Lower lobe of right lung (tissue), 2 donors: Measurements from ENCODE around the gene GNG7. TPM values are rescaled to one million over a fixed set of nuclear protein-coding genes. Genes with fewer than 3 reads are reported as not detected.
"Not testable (repeated sequence)": the region's sequence is repeated elsewhere in the genome, so short reads cannot be mapped to it uniquely, and the experiment has no call there.

Experiments used
- ATAC-seq, 2 donors: fragments of 200-7000 bp; cut with Tn5 transposase; one replicate each; pipeline ENCODE4 v1.9.1; 2020 to 2022; ENCODE audit warnings: mild to moderate bottlenecking in 2 of 2, moderate library complexity in 2 of 2
- DNase-seq: peaks from one replicate; pipeline ENCODE4 v3.0.0-alpha.2; 2020
- H3K27ac ChIP-seq: fragments of 200-600 bp; one replicate; pipeline ENCODE4 v1.8.0; 2022
- H3K27me3 ChIP-seq: fragments of 200-600 bp; one replicate; pipeline ENCODE4 v1.8.0; 2022; ENCODE audit warnings: low read depth
- H3K36me3 ChIP-seq: fragments of 200-600 bp; one replicate; pipeline ENCODE4 v1.8.0; 2022; ENCODE audit warnings: mild to moderate bottlenecking
- H3K4me1 ChIP-seq: fragments of 200-600 bp; one replicate; pipeline ENCODE4 v1.8.0; 2022
- H3K4me3 ChIP-seq: fragments of 200-600 bp; one replicate; pipeline ENCODE4 v1.8.0; 2022; ENCODE audit warnings: mild to moderate bottlenecking
- H3K9me3 ChIP-seq: fragments of 200-600 bp; one replicate; pipeline ENCODE4 v1.8.0; 2022
- intact Hi-C: fragments of 100-400 bp; cut with DNase I; formaldehyde crosslinking; loops from one replicate; pipeline ENCODE4 v1.11.0; 2022
- total RNA-seq: library from RNA; stranded (reverse); fragmentation: NEBNext Ultra II Directional; extraction: Animal tissue kit (Norgen Biotek cat#: 25700); gene quantifications from one replicate; pipeline ENCODE4 v1.2.1, GENCODE V29; 2021
- TF ChIP-seq, protein P1 (sequence below): fragments of 200-600 bp; IDR thresholded peaks from one replicate; pipeline ENCODE4 v1.8.0; 2022; ENCODE audit warnings: antibody characterized with exemption, mild to moderate bottlenecking
- donor health status: DM: no; HTN: yes; CAD: no; lungs with severe emphysema.

The GNG7 gene
- total RNA-seq, 1 donor from 2014 or later, result 6.2 TPM

- ATAC-seq (no peak), DNase-seq (no peak)
- intact Hi-C loops, result no loop called here
- H3K4me3 ChIP-seq, result no peak overlapping the region
- no peaks in the 10 kb centered on the region for H3K36me3 ChIP-seq
- TF ChIP-seq, protein P1, sequence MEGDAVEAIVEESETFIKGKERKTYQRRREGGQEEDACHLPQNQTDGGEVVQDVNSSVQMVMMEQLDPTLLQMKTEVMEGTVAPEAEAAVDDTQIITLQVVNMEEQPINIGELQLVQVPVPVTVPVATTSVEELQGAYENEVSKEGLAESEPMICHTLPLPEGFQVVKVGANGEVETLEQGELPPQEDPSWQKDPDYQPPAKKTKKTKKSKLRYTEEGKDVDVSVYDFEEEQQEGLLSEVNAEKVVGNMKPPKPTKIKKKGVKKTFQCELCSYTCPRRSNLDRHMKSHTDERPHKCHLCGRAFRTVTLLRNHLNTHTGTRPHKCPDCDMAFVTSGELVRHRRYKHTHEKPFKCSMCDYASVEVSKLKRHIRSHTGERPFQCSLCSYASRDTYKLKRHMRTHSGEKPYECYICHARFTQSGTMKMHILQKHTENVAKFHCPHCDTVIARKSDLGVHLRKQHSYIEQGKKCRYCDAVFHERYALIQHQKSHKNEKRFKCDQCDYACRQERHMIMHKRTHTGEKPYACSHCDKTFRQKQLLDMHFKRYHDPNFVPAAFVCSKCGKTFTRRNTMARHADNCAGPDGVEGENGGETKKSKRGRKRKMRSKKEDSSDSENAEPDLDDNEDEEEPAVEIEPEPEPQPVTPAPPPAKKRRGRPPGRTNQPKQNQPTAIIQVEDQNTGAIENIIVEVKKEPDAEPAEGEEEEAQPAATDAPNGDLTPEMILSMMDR, result no peak
- H3K27ac ChIP-seq, result no peak overlapping the region
- H3K27me3 ChIP-seq, result no peaks in the 10 kb centered on the region
- H3K9me3 ChIP-seq, result no peaks in the 10 kb centered on the region
- peaks cover 4% of the 10 kb centered on the region for H3K4me1 ChIP-seq
Measured at GRCh38 chr19:2670217-2670616, 32.3 kb downstream of the GNG7 start.

DNA sequence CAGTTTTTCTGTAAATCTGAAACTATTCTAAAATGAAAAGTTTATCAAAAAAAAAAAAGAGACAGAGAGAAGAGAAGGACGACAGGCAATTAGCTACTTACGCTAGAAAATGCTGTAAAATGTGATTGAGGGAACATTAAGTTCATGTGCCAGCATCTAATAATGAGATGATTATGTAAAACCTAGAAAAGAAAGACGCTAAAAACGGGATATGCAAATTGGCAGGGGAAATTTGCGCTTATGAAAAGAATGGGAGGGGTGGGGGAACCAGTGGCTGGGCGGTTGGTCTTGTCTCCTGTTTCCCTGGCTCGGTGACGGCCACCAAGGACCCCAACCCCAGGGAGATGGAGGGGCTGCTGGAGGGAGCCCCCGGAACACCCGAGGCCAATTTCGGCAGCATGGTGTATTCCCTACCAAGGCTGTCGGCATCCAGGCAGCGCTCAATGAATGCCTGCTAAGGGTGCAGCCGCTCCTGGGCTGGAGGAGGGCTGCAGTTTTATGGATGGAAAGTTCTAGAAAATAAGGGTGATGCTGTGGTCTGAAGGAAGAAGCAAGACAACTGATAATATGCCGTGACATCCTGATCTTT is 34.2 kb downstream of the GNG7 start:
- H3K4me1 ChIP-seq, result no peaks in the 10 kb centered on the region
- no peaks in the 10 kb centered on the region for H3K27me3 ChIP-seq
- no peak overlapping the region for H3K4me3 ChIP-seq
- intact Hi-C loops, result no loop called here
- TF ChIP-seq, protein P1, result no peak
- DNase-seq (no peak), ATAC-seq (no peak)
- no peak overlapping the region for H3K27ac ChIP-seq
- no peaks in the 10 kb centered on the region for H3K9me3 ChIP-seq
- H3K36me3 ChIP-seq, result no peaks in the 10 kb centered on the region

- H3K9me3 ChIP-seq, intact Hi-C loops, H3K27me3 ChIP-seq, H3K4me3 ChIP-seq, H3K4me1 ChIP-seq, ATAC-seq, H3K27ac ChIP-seq, H3K36me3 ChIP-seq, DNase-seq: not testable (repeated sequence)
Measured at GRCh38 chr19:2667349-2667748, 35.1 kb downstream of the GNG7 start.

GRCh38 chr19:2666344-2666994 is 36.0 kb downstream of the GNG7 start:
- Histone ChIP-seq H3K27me3 (no peaks in the 10 kb centered on the region), H3K27ac (no peak overlapping the region), H3K36me3 (no peaks in the 10 kb centered on the region), H3K4me1 (no peaks in the 10 kb centered on the region), H3K9me3 (no peaks in the 10 kb centered on the region), H3K4me3 (no peak overlapping the region)
- ATAC-seq (no peak), DNase-seq (no peak)
- intact Hi-C loops, result no loop called here
- TF ChIP-seq, protein P1, result no peak

GRCh38 chr19:2665103-2665502 is 37.4 kb downstream of the GNG7 start:
- ATAC-seq (no peak), DNase-seq (no peak)
- Histone ChIP-seq H3K27me3 (no peaks in the 10 kb centered on the region), H3K9me3 (no peaks in the 10 kb centered on the region), H3K27ac (no peak overlapping the region), H3K36me3 (no peaks in the 10 kb centered on the region), H3K4me3 (no peak overlapping the region), H3K4me1 (no peaks in the 10 kb centered on the region)
- TF ChIP-seq, protein P1, result no peak
- intact Hi-C loops, result no loop called here

DNA sequence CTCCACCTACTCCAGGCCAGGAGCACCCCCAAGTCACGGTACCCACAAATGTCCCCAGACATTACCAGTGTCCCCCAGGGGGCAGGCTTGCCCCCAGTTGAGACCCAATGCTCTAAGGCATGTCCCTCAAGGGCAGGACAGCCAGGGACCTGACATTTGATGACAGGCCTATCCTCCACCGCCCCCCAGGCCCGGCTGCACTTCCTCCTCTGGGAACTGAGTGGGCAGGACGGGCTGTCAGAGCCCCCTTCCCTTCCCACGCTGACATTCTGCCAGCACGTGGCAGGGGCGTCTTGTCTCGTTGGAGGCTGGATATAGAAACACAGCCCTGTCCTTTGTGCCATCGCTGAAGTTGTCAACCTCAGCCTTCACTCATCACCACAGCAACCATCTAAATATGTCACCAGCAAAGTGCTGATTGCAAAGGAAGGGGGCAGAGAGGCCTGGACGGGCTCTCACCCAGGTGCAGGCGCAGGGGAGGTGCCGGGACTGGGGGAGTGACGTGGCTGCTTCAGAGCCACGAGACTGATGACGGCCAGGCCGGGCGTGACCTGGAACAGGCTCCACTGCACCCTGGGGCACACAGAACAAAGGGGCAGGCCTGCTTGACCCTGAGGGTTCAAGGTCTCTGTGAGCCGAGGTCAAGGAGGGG is 38.4 kb downstream of the GNG7 start:
- Histone ChIP-seq H3K27ac (no peak overlapping the region), H3K27me3 (no peaks in the 10 kb centered on the region), H3K36me3 (no peaks in the 10 kb centered on the region), H3K4me1 (no peaks in the 10 kb centered on the region), H3K9me3 (no peaks in the 10 kb centered on the region), H3K4me3 (no peak overlapping the region)
- TF ChIP-seq, protein P1, result no peak
- ATAC-seq, result peak in 1 of 2 donors; percentile 73
- no peak for DNase-seq
- intact Hi-C loops, result no loop called here
